ENCODE measurements around the gene HSBP1.
A peak's percentile ranks its signal among the peaks of the same experiment; 100 is the strongest.

The HSBP1 gene

GRCh38 chr16:83842291-83842690 is 34.5 kb downstream of the HSBP1 start:
- no peak for DNase-seq

GRCh38 chr16:83842756-83843507 is 35.2 kb downstream of the HSBP1 start:
- DNase-seq = peak; percentile 61 to 62

GRCh38 chr16:83843657-83844056 is 35.9 kb downstream of the HSBP1 start:
- DNase-seq = peak; percentile 29 to 57

- no peak for DNase-seq
Observed at GRCh38 chr16:83845263-83845662, 37.5 kb downstream of the HSBP1 start.

- DNase-seq = peak; percentile 95
Observed at GRCh38 chr16:83847371-83848225, 39.8 kb downstream of the HSBP1 start.

- no peak for DNase-seq
Observed at GRCh38 chr16:83849421-83849820, 41.6 kb downstream of the HSBP1 start.

GRCh38 chr16:83850947-83851346 is 43.2 kb downstream of the HSBP1 start:
- no peak for DNase-seq

- no peak for DNase-seq
Observed at GRCh38 chr16:83851473-83851872, 43.7 kb downstream of the HSBP1 start.

GRCh38 chr16:83852774-83853173 is 45.0 kb downstream of the HSBP1 start:
- no peak for DNase-seq

- DNase-seq = no peak
Observed at GRCh38 chr16:83853834-83854233, 46.1 kb downstream of the HSBP1 start.

GRCh38 chr16:83854420-83854819 is 46.6 kb downstream of the HSBP1 start:
- DNase-seq = no peak

GRCh38 chr16:83856792-83857191 is 49.0 kb downstream of the HSBP1 start:
- no peak for DNase-seq

GRCh38 chr16:83859265-83859664 is 51.5 kb downstream of the HSBP1 start:
- DNase-seq = no peak

- DNase-seq = no peak
Observed at GRCh38 chr16:83862661-83863060, 54.9 kb downstream of the HSBP1 start.

- no peak for DNase-seq
Observed at GRCh38 chr16:83863682-83864081, 55.9 kb downstream of the HSBP1 start.
